Measurements from ENCODE around the gene APOE. TPM values are rescaled to one million over a fixed set of nuclear protein-coding genes. Genes with fewer than 3 reads are reported as not detected.

Gene APOE
- total and polyA plus RNA-seq, 2 donors (not counting 3 experiments of a cell fraction or from before 2014, with no cell fraction given): 3.3 to 6.2 TPM

DNA sequence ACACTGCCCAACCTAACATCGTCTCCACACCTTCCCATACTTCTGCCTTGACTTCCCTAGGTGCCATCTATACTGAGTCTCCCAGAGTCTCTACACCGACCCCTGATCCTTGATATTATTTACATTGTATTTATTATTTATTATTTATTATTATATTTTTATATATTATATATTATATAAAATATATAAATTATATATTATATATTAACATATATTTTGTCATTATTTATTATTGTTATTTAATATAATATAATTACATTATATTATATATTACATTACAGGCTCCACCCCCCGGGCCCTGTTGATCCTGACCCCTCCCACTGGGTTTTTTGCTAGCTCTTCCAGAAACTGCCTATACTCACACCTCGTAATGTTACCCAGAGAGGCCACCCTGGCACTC lies 32.9 kb upstream of the APOE start:
- H4K20me1 ChIP-seq (replicated peaks; ENCODE audit: control insufficient read depth, extremely low read depth, insufficient read depth, low read length): no peaks in the 10 kb centered on the region
- dilution Hi-C loops (cut with MboI; ENCODE audit: extremely low pct_ligation_motif_present, low sequenced_read_pairs): no loop called here

DNA sequence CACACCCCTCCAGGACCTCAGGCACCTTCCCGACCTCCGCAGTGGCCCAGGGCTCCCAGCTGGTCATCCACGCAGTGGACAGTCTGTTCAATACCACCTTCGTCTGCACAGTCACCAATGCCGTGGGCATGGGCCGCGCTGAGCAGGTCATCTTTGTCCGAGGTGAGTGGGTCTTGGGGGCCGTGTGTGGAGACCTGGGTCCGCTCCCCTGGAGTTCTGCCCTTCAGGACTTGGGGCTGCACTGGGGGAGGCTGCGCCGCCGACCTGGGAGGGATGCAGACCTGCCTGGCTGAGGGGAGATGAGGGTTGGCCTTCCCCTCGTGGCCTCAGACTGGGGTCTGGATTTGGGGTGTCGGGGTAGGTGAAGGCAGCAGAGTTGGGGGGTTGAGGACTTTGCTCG lies 31.3 kb upstream of the APOE start:
- no peak overlapping the region for H3K4me2 ChIP-seq (ENCODE audit: insufficient read depth, low read length)
- H3K4me1 ChIP-seq (ENCODE audit: control insufficient read depth, extremely low read depth, insufficient read depth, low read length): peaks cover 21% of the 10 kb centered on the region
- no TSS peak for BruUV-seq (replicated peaks)
- dilution Hi-C loops (cut with MboI; ENCODE audit: extremely low pct_ligation_motif_present, low sequenced_read_pairs): no loop called here
- no peak overlapping the region for H2AFZ ChIP-seq (ENCODE audit: low read depth, low read length)
- DNase-seq (ENCODE audit: low read depth, low spot score): no peak
- POLR2A ChIA-PET: no interaction called here
- intact Hi-C loops (cut with micrococcal nuclease): no loop called here
- H4K20me1 ChIP-seq (replicated peaks; ENCODE audit: control insufficient read depth, extremely low read depth, insufficient read depth, low read length): no peaks in the 10 kb centered on the region
- no peaks in the 10 kb centered on the region for H3K27me3 ChIP-seq (ENCODE audit: control insufficient read depth in 2 of 2, insufficient read depth in 2 of 2, low read length in 2 of 2)
- H3K36me3 ChIP-seq (ENCODE audit: control insufficient read depth in 2 of 2, extremely low read depth in 1 of 2, insufficient read depth in 2 of 2, low read length in 2 of 2): peaks cover 16 to 61% of the 10 kb centered on the region in 2 experiments
- TF ChIP-seq, protein P1, sequence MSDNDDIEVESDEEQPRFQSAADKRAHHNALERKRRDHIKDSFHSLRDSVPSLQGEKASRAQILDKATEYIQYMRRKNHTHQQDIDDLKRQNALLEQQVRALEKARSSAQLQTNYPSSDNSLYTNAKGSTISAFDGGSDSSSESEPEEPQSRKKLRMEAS (IDR thresholded peaks at IDR 0.05; ENCODE audit: insufficient read depth, insufficient read length): no peak
- TF ChIP-seq JUN (IDR thresholded peaks at IDR 0.05; ENCODE audit: borderline replicate concordance, insufficient read depth, insufficient read length, low read depth) (no peak), GATA2 (IDR thresholded peaks at IDR 0.05; ENCODE audit: insufficient read depth, insufficient read length, low read depth, low read length) (no peak), EZH2 (IDR thresholded peaks at IDR 0.05; ENCODE audit: borderline replicate concordance, low read depth, low read length, severe bottlenecking) (no peak), POLR2AphosphoS5 (IDR thresholded peaks at IDR 0.05; ENCODE audit: insufficient read depth, low read depth, low read length) (no peak), POLR2A (IDR thresholded peaks at IDR 0.05; ENCODE audit: low read depth, low read length) (no peak), FOS (IDR thresholded peaks at IDR 0.05; ENCODE audit: borderline replicate concordance, insufficient read depth, low read length) (no peak), MYC (IDR thresholded peaks at IDR 0.05; ENCODE audit: low read depth, low read length) (no peak)
- TF ChIP-seq, protein P2, sequence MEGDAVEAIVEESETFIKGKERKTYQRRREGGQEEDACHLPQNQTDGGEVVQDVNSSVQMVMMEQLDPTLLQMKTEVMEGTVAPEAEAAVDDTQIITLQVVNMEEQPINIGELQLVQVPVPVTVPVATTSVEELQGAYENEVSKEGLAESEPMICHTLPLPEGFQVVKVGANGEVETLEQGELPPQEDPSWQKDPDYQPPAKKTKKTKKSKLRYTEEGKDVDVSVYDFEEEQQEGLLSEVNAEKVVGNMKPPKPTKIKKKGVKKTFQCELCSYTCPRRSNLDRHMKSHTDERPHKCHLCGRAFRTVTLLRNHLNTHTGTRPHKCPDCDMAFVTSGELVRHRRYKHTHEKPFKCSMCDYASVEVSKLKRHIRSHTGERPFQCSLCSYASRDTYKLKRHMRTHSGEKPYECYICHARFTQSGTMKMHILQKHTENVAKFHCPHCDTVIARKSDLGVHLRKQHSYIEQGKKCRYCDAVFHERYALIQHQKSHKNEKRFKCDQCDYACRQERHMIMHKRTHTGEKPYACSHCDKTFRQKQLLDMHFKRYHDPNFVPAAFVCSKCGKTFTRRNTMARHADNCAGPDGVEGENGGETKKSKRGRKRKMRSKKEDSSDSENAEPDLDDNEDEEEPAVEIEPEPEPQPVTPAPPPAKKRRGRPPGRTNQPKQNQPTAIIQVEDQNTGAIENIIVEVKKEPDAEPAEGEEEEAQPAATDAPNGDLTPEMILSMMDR (IDR thresholded peaks at IDR 0.05; ENCODE audit: extremely low read depth in 1 of 2, insufficient read depth in 1 of 2, low read depth in 1 of 2, low read length in 2 of 2): no peak
- peaks cover 14% of the 10 kb centered on the region for H3K79me2 ChIP-seq (ENCODE audit: control insufficient read depth, insufficient read depth, low read length)
- H3K9me1 ChIP-seq (replicated peaks; ENCODE audit: control insufficient read depth, extremely low read depth, insufficient read depth, low read length): no peaks in the 10 kb centered on the region
- H3K9me3 ChIP-seq (replicated peaks; ENCODE audit: control insufficient read depth, insufficient read depth, low read length): no peaks in the 10 kb centered on the region
- CTCF ChIA-PET: no interaction called here
- FAIRE-seq: no peak
- H3K4me3 ChIP-seq (replicated peaks in 1 of 3; ENCODE audit: insufficient read depth in 1 of 3, low read depth in 1 of 3, low read length in 3 of 3): no peak overlapping the region
- no peak overlapping the region for H3K27ac ChIP-seq (ENCODE audit: insufficient read depth, low read depth, low read length)
- H3K9ac ChIP-seq (replicated peaks; ENCODE audit: extremely low read depth, insufficient read depth, low read length): no peak overlapping the region

More for the DNA sequence above, 32.9 kb upstream of the APOE start:
- Histone ChIP-seq H3K4me1 (ENCODE audit: control insufficient read depth, extremely low read depth, insufficient read depth, low read length) (peaks cover 31% of the 10 kb centered on the region), H3K79me2 (ENCODE audit: control insufficient read depth, insufficient read depth, low read length) (peaks cover 16% of the 10 kb centered on the region), H3K4me2 (ENCODE audit: insufficient read depth, low read length) (no peak overlapping the region), H3K9me3 (replicated peaks; ENCODE audit: control insufficient read depth, insufficient read depth, low read length) (no peaks in the 10 kb centered on the region), H3K27me3 (ENCODE audit: control insufficient read depth in 2 of 2, insufficient read depth in 2 of 2, low read length in 2 of 2) (no peaks in the 10 kb centered on the region), H2AFZ (ENCODE audit: low read depth, low read length) (no peak overlapping the region), H3K9me1 (replicated peaks; ENCODE audit: control insufficient read depth, extremely low read depth, insufficient read depth, low read length) (no peaks in the 10 kb centered on the region), H3K36me3 (ENCODE audit: control insufficient read depth in 2 of 2, extremely low read depth in 1 of 2, insufficient read depth in 2 of 2, low read length in 2 of 2) (peaks cover 16 to 53% of the 10 kb centered on the region in 2 experiments), H3K4me3 (replicated peaks in 1 of 3; ENCODE audit: insufficient read depth in 1 of 3, low read depth in 1 of 3, low read length in 3 of 3) (no peak overlapping the region), H3K9ac (replicated peaks; ENCODE audit: extremely low read depth, insufficient read depth, low read length) (no peak overlapping the region), H3K27ac (ENCODE audit: insufficient read depth, low read depth, low read length) (no peak overlapping the region)
- ChIA-PET POLR2A (no interaction called here), CTCF (no interaction called here)
- FAIRE-seq (no peak), DNase-seq (ENCODE audit: low read depth, low spot score) (no peak)
- TF ChIP-seq, protein P1 (IDR thresholded peaks at IDR 0.05; ENCODE audit: insufficient read depth, insufficient read length): no peak
- TF ChIP-seq GATA2 (IDR thresholded peaks at IDR 0.05; ENCODE audit: insufficient read depth, insufficient read length, low read depth, low read length): no peak
- no peak for TF ChIP-seq FOS (IDR thresholded peaks at IDR 0.05; ENCODE audit: borderline replicate concordance, insufficient read depth, low read length)
- intact Hi-C loops (cut with micrococcal nuclease): no loop called here
- BruUV-seq (replicated peaks): no TSS peak

Measured in endothelial cell of umbilical vein (primary cell).